Measurements from ENCODE around the gene SMAD3. TPM values are rescaled to one million over a fixed set of nuclear protein-coding genes. Genes with fewer than 3 reads are reported as not detected.

SMAD3 gene
- total and polyA plus RNA-seq, 7 donors: 2.9 to 47.6 (median 29.3) TPM

DNA sequence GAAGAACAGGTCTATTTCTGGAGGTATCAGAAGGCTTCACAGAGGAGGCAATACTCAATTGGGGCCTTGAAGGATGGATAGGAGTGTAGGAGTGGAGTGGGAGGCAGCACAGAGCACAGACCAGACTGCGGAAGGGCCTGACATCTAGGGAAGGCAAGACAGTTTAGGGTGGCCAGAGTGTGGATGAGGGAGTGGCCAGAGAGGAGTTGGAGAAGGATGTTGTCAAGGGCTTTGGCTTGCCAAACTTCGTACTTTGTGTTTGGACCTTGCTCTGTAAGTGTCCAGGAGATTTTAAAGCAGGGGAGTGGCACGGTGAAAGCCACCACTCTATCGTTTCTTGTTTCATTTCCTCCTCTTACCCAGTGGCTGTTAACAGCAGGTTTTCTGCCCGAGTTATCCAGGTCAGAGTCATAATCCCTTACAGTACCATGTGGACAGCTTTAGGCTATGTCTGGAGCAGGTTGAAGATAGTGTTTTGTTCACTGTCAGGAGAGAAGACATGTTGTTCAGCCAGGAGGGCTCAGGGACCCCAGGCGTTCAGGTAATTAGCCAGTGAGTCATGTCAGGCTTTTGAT, 12.3 kb downstream of the SMAD3 start:
- ATAC-seq (peak; percentile 51 to 71 (median 66)), DNase-seq (peak in 1 of 2 donors; percentile 60)
- Histone ChIP-seq H3K27ac (peak overlapping the region; percentile 84), H3K4me1 (peaks cover 91% of the 10 kb centered on the region), H3K4me3 (peak overlapping the region; percentile 4), H3K9me3 (no peaks in the 10 kb centered on the region), H3K27me3 (ENCODE audit: insufficient read depth in 3 of 3, low read length in 2 of 3) (no peaks in the 10 kb centered on the region), H3K36me3 (ENCODE audit: insufficient read depth in 1 of 2, low read depth in 1 of 2) (no peaks in the 10 kb centered on the region)
- TF ChIP-seq, protein P1, sequence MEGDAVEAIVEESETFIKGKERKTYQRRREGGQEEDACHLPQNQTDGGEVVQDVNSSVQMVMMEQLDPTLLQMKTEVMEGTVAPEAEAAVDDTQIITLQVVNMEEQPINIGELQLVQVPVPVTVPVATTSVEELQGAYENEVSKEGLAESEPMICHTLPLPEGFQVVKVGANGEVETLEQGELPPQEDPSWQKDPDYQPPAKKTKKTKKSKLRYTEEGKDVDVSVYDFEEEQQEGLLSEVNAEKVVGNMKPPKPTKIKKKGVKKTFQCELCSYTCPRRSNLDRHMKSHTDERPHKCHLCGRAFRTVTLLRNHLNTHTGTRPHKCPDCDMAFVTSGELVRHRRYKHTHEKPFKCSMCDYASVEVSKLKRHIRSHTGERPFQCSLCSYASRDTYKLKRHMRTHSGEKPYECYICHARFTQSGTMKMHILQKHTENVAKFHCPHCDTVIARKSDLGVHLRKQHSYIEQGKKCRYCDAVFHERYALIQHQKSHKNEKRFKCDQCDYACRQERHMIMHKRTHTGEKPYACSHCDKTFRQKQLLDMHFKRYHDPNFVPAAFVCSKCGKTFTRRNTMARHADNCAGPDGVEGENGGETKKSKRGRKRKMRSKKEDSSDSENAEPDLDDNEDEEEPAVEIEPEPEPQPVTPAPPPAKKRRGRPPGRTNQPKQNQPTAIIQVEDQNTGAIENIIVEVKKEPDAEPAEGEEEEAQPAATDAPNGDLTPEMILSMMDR (IDR thresholded peaks at IDR 0.05): no peak
- 31 to 47% (median 37%) methylated on average over 6 of the region's 6 CpGs for WGBS, 3 donors
- intact Hi-C loops (cut with DNase I): loop anchor here in 1 of 2 donors (10.0 kb wide), 1 partner anchor 1197 kb away; the partner anchor contains the start of gene FEM1B

DNA sequence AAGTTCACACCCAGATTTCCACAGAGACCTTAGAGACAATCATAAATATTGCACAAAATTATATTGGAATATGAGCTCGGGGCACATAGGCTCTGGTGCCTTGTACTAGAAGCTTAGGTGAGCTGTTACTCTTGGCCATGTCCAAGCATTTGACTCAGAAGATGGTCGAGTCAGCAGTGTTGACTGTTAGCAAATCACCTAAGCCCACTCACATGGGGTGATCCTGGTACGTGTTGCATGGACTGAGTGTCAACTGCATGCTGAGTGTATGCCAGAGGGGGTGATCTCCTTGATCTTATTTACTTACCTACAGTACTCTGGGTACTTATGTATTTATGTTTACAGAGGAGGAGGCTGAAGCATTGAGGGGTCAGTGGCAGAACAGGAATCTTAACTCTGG, 14.0 kb downstream of the SMAD3 start:
- H3K27ac ChIP-seq: peak overlapping the region; percentile 84
- DNase-seq (no peak), ATAC-seq (peak in 1 of 4 donors; percentile 19)
- H3K27me3 ChIP-seq (ENCODE audit: insufficient read depth in 3 of 3, low read length in 2 of 3): no peaks in the 10 kb centered on the region
- H3K4me1 ChIP-seq: peaks cover 91% of the 10 kb centered on the region
- H3K4me3 ChIP-seq: no peak overlapping the region
- intact Hi-C loops (cut with DNase I): loop anchor here in 1 of 2 donors (10.0 kb wide), 1 partner anchor 1195 kb away; the partner anchor contains the start of gene FEM1B
- H3K9me3 ChIP-seq: no peaks in the 10 kb centered on the region
- 39 to 68% (median 49%) methylated on average over 3 of the region's 3 CpGs for WGBS, 3 donors
- TF ChIP-seq, protein P1 (IDR thresholded peaks at IDR 0.05): no peak
- no peaks in the 10 kb centered on the region for H3K36me3 ChIP-seq (ENCODE audit: insufficient read depth in 1 of 2, low read depth in 1 of 2)

DNA sequence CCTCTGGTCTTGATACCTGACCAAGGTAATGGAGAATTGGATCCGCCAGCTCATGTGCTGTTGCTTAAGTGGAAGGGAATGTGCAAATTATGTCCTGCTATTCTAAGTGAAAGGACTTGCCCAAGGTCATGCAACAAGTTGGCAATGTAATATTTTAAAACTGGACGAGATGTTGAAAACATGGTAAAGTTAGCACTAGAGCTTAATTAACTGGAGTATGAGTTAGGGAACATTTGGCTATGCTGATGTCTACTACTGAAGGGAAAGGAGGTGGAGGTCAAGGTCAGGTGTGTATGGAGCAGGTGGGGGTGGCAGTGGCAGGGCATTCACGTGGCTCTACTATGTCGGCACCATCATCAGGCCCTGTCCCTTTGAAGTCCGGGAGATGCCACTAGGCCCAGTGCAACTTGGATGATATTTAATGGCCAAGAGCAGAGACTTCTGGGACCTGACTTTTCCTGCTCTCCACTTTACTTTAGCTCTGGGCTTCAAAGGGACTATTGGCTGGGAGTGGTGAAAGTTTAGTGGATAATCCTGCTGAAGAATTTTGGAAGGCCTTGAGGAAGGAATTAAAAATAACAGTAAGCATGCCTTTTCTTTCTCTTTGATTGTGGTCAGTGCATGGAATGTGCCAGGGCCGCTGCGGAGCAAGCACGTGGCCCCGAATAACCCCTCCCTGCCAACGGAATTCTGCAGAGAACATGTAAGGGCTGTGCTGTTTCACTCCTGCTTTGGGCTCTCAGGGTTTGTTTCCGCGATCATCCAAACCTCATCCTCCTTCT, 14.9 kb downstream of the SMAD3 start:
- Histone ChIP-seq H3K4me1 (peaks cover 91% of the 10 kb centered on the region), H3K27ac (peak overlapping the region; percentile 84), H3K4me3 (peak overlapping the region; percentile 1), H3K36me3 (ENCODE audit: insufficient read depth in 1 of 2, low read depth in 1 of 2) (no peaks in the 10 kb centered on the region), H3K9me3 (no peaks in the 10 kb centered on the region), H3K27me3 (ENCODE audit: insufficient read depth in 3 of 3, low read length in 2 of 3) (no peaks in the 10 kb centered on the region)
- TF ChIP-seq, protein P1 (IDR thresholded peaks at IDR 0.05): no peak
- DNase-seq: peak; percentile 56 to 61
- ATAC-seq: peak; percentile 41 to 56 (median 44)
- intact Hi-C loops (cut with DNase I): loop anchor here (5.0 kb wide), 2 partner anchors 47 to 87 kb away; no protein-coding TSS in a partner anchor
- WGBS, 3 donors: 25 to 38% (median 36%) methylated on average over 12 of the region's 12 CpGs

DNA sequence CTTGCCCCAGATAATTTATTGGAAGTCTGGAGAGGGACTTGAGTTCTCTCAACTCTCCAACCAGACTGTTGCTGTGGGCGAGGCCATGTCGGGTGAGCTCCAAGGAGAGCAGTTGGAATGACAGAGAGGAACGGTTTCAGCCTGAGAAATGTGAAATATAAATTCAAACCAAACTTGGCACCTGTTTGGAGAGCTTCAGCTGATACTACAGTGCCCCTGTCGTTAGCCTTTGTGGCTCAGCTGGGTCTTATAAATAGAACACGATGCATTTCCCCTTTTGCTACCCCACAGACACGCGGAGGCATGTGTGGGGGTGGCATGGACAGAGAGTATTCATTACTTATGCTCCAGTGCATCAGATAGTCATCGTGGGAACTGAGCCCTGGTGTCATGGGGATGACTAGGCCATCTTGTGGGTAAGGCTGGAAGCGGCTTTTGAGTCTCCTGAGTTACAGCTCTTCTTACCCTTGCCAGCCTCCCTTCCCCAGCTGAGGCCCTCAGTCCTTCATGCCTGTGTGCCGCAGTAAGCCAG, 15.6 kb downstream of the SMAD3 start:
- Histone ChIP-seq H3K9me3 (no peaks in the 10 kb centered on the region), H3K4me1 (peaks cover 91% of the 10 kb centered on the region), H3K27me3 (ENCODE audit: insufficient read depth in 3 of 3, low read length in 2 of 3) (no peaks in the 10 kb centered on the region), H3K4me3 (peak overlapping the region; percentile 1), H3K36me3 (ENCODE audit: insufficient read depth in 1 of 2, low read depth in 1 of 2) (no peaks in the 10 kb centered on the region), H3K27ac (peak overlapping the region; percentile 84)
- TF ChIP-seq, protein P1 (IDR thresholded peaks at IDR 0.05): peak; percentile 21
- DNase-seq (peak; percentile 75 to 83), ATAC-seq (peak; percentile 85 to 92 (median 88))
- 10 to 19% (median 15%) methylated on average over 10 of the region's 10 CpGs for WGBS, 3 donors
- intact Hi-C loops (cut with DNase I): loop anchor here (1.0 to 5.0 kb wide), 3 partner anchors 46 to 108 kb away; no protein-coding TSS in a partner anchor
